ENCODE measurements around the gene R3HDM2.

The R3HDM2 gene

DNA sequence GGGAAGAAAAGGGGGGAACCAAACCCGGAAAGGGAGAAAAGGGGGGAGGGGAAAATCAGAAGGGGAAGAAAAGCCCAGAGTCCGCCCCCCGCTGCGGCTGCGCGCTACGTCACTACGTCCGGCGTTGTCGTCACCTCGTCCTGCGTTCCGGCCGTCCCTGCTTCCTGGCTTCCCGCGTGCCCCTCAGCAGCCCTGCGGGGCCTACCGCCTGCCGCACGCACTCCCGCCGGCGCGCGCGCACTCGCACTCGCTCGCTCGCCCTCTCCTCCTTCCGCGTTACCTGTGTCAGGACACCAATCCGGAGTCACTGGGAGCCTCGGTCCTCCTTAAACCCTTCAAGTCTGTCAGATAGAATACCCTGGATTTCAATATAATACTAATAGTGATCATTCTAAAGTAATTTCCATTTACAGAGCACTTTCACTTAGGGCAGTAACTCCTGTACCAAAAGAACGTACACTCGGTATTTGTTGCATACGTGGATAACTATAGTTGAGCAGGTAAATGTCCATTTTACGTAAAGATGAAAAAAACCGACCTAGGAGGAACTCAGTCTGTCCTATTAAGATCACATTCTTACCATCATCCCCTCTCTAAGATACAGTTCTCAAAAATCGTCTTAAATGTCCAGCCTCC lies at the start of gene R3HDM2:
Gene R3HDM2, minus strand, starts transcription at position 113 of the 636 bp plus-strand sequence. CDS start 120,615 bp downstream, outside the sequence.
- DNase-seq, result peak; percentile 52 to 96 (median 90)

DNA sequence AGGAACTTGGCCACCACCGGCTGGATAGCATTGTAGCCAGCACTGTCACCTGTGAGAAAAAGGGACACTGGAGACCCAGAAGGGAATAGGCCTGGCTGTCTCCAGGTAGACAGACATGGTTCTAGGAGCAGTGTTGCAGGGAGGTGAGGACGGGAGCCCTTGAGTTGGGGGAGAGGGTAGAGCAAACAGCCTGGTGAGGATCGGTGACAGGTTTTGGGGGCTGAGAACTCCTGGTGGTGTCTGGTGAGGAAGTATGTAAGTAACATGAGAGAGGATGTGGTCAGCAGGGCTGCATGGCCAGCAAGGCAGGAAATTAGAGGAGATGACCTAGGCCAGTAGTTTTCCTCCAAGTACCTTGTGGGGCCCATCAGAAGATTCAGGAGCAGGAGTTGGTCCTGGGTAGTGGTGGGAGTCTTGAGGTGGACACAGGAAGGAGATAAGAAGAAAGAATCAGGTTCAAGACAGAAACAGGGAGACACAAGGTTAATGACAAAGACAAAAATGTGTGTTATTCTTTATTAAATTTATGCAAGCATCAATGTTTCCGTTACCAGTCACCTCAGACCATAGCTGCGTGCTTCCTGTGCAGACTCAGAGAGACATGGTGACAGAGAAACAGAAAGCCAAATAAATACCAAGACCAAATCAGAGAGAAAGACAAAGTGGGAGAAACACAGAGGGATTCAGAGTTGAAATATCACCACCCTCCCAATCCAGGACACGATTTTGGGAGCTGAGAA lies 48.7 kb upstream of the R3HDM2 start, which contains the start of gene ARHGAP9:
Gene ARHGAP9, minus strand, starts transcription at position 491 of the 740 bp plus-strand sequence. Its CDS starts 460 bp downstream, at position 31.
- DNase-seq, result no peak

DNA sequence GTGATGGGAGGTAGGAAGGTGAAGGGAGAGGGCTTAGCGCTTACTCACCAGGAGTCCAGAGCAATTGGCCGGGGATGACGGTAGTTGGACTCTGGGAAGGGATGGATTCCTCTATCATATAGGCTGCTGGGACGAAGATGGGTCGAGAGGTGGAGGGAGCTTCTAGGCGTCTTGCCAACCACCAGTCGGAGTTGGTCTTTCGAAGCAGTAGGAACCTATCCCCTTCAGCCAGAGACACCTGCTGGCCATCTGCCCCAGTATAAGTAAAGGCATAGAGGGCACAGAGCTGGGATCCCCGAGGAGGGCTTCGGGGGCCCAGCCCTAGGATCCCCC lies 48.2 kb upstream of the R3HDM2 start:
- DNase-seq, result no peak

DNA sequence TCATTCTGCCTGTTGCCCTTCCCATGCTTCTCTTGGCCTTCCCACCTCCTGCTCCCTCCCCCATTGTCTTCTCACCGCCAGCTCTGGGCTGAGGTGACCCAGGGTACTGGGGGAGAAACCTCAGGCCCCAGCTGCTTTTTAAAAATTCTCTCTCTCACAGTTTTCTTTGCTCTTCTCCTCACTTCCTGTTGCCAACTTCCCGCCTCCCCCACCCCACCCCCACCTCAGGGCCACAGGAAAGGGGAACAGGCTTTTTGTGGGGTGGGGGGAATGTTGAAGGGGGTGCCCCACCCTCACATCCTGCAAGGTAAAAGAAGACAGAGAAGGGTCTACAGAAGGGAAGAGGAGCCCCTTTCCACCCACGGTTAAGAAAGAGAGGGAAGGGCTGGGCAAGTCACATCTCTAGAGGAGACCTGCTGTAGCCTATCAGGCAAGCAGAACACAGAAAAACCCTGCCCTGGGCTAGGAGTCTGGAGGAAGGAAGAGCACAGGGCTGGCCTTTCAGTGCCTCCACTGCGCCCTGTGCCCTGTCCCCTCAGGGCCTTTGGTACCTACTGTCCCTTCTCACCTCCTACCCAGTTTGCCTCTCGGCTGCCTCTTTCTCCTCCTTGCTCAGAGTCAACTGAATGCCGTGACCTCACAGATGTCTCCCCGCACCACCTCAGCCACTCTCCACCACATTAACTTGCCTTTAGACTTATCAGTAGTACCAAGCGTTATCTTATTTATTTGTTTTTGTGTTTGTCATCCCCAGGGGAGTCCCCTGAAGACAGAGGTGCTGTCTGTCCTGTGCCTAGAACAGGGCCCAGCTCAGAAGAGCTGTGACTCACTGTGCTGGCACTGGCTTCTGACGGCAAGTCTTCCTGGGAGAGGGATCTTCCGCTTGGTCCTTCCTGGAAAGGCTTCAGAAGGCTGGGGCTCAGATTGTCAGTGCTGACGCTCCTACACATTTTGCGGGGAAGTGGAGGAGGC lies 47.2 kb upstream of the R3HDM2 start:
- peak in 3 of 58 donors; percentile 5 to 19 (median 7) for DNase-seq

- no peak for DNase-seq
These were observed 46.3 kb upstream of the R3HDM2 start for GRCh38 chr12:57476993-57477709.

- DNase-seq, result no peak
These were observed 45.5 kb upstream of the R3HDM2 start for GRCh38 chr12:57476162-57476992.

GRCh38 chr12:57475271-57476161 lies 44.7 kb upstream of the R3HDM2 start:
- DNase-seq, result peak in 6 of 58 donors; percentile 2 to 25 (median 12)

GRCh38 chr12:57474862-57475261 lies 44.0 kb upstream of the R3HDM2 start:
- no peak for DNase-seq

- no peak for DNase-seq
These were observed 43.6 kb upstream of the R3HDM2 start for GRCh38 chr12:57474430-57474829.

DNA sequence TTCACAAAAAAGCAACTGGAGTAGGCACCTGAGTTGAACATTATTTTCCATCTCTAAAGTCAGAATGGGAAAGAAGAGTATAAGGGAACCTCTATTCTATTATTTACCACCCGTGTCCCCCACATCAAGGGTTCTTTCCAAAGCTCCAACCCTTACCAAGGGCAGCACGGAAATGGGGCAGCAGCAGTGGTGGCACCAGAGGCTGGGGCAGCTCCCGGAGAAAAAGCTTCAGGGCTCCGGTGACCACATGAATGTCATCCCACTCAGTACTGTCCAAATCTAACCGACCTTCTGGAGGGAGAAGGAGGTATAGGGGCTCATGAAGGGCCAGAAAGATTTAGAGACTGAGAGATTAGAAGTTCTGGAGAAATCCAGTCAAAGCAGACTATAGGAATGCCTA lies 43.0 kb upstream of the R3HDM2 start:
- DNase-seq, result no peak

GRCh38 chr12:57473392-57473791 lies 42.5 kb upstream of the R3HDM2 start:
- DNase-seq, result no peak

DNA sequence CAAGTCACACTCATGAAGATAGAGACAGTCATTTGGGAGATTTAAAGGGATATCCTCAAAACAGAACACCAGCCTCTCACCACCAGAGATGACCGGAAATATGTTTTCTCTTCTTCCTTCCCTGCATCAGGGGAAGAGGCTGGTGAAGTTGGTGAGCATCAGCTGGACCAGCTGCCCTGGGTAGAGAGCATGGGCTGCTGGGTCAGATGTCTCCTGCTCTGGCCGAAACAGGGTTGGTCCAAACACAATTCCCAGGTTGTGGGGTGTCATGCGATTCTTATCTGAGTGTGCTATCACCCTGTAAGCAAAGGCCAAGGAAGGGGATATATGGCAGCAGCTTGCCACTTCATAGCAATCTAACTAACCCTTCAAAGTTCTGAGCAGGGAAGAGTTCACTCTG lies 41.5 kb upstream of the R3HDM2 start:
- no peak for DNase-seq

DNA sequence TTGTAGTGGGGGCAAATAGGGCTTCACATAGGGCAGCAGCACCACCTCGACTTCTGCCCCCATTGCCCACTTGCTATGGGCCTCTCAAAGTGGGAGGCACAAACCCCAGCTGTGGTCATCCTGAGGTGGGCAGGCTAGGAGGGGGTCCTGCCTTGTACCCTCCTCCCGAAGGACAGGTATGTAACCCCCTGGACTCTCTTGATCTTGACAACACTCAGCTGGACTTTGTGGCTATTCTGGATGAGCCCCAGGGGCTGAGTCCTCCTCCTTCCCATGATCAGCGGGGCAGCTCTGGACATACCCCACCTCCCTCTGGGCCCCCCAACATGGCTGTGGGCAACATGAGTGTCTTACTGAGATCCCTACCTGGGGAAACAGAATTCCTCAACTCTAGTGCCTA lies 40.8 kb upstream of the R3HDM2 start:
- no peak for DNase-seq

GRCh38 chr12:57470970-57471656 lies 40.3 kb upstream of the R3HDM2 start:
- DNase-seq, result no peak

GRCh38 chr12:57470286-57470969 lies 39.6 kb upstream of the R3HDM2 start:
- no peak for DNase-seq

DNA sequence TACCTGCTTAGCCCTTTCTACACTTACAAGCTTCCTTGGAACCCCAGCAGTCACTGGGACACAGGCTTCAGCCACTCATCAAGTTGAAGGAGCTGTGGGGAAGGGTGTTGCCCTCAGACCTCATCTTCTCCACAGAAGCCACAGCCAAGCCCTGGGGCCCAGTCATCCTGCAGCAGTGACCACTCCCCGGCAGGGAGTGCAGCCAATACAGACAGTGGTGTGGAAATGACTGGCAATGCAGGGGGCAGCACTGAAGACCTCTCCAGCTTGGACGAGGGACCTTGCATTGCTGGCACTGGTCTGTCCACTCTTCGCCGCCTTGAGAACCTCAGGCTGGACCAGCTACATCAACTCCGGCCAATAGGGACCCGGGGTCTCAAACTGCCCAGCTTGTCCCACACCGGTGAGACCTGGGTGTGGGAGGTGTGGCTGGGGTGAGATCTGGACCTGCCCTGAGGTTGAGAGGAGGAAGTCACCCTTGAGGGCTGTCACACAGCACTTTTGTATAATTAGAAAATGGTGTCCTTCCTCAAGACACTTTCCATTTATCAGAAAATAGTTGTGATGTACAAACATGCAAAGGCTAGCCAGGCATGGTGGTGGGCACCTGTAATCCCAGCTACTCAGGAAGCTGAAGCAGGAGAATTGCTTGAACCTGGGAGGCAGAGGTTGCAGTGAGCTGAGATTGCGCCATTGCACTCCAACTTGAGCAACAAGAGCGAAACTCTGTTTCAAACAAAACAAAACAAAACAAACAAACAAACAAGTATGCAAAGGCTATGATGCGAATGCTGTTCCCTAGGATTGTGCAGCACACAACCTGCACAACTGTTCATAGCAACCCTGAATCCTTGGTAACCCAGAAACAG lies 38.7 kb upstream of the R3HDM2 start:
- no peak for DNase-seq

DNA sequence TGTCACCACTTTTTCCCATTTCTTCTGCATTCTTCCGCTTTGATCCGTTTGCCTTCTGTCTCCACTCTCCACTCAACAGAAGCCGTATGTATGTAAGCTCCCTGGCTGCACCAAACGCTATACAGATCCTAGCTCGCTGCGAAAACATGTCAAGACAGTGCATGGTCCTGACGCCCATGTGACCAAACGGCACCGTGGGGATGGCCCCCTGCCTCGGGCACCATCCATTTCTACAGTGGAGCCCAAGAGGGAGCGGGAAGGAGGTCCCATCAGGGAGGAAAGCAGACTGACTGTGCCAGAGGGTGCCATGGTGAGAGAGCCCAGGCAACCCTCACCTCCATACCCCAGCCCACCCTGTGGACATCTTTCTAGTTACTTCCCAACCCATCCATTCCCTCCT lies 37.1 kb upstream of the R3HDM2 start:
- DNase-seq, result no peak

Data from anterior cingulate cortex (tissue), 58 donors.